Fibroblast of skin of right biceps (primary cell): ENCODE data around the gene TMEM128.
"Not testable (repeated sequence)": the region's sequence is repeated elsewhere in the genome, so short reads cannot be mapped to it uniquely, and the experiment has no call there.

Experiments used
- DNase-seq: peaks from one replicate; pipeline ENCODE4 v3.0.0-alpha.2; 2013

TMEM128 gene

GRCh38 chr4:4248029-4248884 is at the start of gene TMEM128:
Gene TMEM128 (minus strand): TSS chr4:4248223. CDS start chr4:4248202, 21 bp downstream.
- peak; percentile 94 for DNase-seq

GRCh38 chr4:4296283-4296846 is 48.3 kb upstream of the TMEM128 start:
- DNase-seq, result no peak

- DNase-seq, result no peak
These were observed 45.3 kb upstream of the TMEM128 start for GRCh38 chr4:4293279-4293678.

- DNase-seq, result peak; percentile 85
These were observed 42.2 kb upstream of the TMEM128 start, which contains the start of the genes LYAR and ZBTB49 for GRCh38 chr4:4289941-4290850. Gene LYAR (minus strand): TSS chr4:4290154. CDS start chr4:4283742, 6,412 bp downstream. Gene ZBTB49 (plus strand): TSS chr4:4290251. CDS start chr4:4299946, 9,695 bp downstream.

GRCh38 chr4:4289597-4289940 is 41.5 kb upstream of the TMEM128 start:
- no peak for DNase-seq

- DNase-seq, result no peak
These were observed 41.0 kb upstream of the TMEM128 start for GRCh38 chr4:4289055-4289454.

- no peak for DNase-seq
These were observed 40.1 kb upstream of the TMEM128 start for GRCh38 chr4:4288098-4288497.

GRCh38 chr4:4284827-4285618 is 37.0 kb upstream of the TMEM128 start:
- no peak for DNase-seq

- no peak for DNase-seq
These were observed 33.8 kb upstream of the TMEM128 start for GRCh38 chr4:4281787-4282186.

- DNase-seq, result no peak
These were observed 29.5 kb upstream of the TMEM128 start for GRCh38 chr4:4277531-4277930.

- DNase-seq, result no peak
These were observed 26.2 kb upstream of the TMEM128 start for GRCh38 chr4:4274226-4274625.

GRCh38 chr4:4271912-4272311 is 23.9 kb upstream of the TMEM128 start:
- peak; percentile 3 for DNase-seq

- DNase-seq, result peak; percentile 6
These were observed 22.5 kb upstream of the TMEM128 start for GRCh38 chr4:4270529-4270928.

GRCh38 chr4:4269856-4270255 is 21.8 kb upstream of the TMEM128 start:
- DNase-seq, result no peak

GRCh38 chr4:4269331-4269731 is 21.3 kb upstream of the TMEM128 start:
- no peak for DNase-seq

GRCh38 chr4:4268776-4269175 is 20.8 kb upstream of the TMEM128 start:
- DNase-seq, result no peak

- no peak for DNase-seq
These were observed 20.0 kb upstream of the TMEM128 start for GRCh38 chr4:4267981-4268380.

- DNase-seq, result peak; percentile 49
These were observed 12.2 kb upstream of the TMEM128 start for GRCh38 chr4:4260185-4260751.

GRCh38 chr4:4259484-4260100 is 11.6 kb upstream of the TMEM128 start:
- no peak for DNase-seq

GRCh38 chr4:4257705-4258104 is 9.7 kb upstream of the TMEM128 start:
- not testable (repeated sequence) for DNase-seq

GRCh38 chr4:4256799-4257198 is 8.8 kb upstream of the TMEM128 start:
- DNase-seq, result no peak

- no peak for DNase-seq
These were observed 6.6 kb upstream of the TMEM128 start for GRCh38 chr4:4254666-4255065.
